ENCODE data around the gene PPP1R12B.

DNA sequence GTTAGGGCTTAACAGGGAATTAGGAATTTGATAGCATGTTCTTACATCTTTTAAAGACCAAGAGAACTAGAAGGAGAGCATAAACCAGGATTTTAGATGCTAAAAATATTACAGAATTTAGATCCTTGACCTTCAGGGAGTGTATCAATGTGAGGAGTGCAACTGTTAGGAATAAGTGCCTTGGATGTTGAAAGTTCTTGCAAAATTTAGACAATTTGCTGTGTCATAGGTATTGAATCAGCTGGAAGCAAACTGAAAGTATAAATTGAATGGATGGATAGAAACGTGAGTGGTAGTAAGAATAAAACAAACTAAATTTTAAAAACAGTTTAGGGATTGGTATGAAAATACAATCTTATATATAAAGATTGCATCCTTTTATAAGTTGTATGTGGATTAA lies 27.7 kb downstream of the PPP1R12B start:
- TF ChIP-seq, protein P1, sequence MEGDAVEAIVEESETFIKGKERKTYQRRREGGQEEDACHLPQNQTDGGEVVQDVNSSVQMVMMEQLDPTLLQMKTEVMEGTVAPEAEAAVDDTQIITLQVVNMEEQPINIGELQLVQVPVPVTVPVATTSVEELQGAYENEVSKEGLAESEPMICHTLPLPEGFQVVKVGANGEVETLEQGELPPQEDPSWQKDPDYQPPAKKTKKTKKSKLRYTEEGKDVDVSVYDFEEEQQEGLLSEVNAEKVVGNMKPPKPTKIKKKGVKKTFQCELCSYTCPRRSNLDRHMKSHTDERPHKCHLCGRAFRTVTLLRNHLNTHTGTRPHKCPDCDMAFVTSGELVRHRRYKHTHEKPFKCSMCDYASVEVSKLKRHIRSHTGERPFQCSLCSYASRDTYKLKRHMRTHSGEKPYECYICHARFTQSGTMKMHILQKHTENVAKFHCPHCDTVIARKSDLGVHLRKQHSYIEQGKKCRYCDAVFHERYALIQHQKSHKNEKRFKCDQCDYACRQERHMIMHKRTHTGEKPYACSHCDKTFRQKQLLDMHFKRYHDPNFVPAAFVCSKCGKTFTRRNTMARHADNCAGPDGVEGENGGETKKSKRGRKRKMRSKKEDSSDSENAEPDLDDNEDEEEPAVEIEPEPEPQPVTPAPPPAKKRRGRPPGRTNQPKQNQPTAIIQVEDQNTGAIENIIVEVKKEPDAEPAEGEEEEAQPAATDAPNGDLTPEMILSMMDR (IDR thresholded peaks at IDR 0.05): no peak
- TF ChIP-seq POLR2A (IDR thresholded peaks at IDR 0.05): no peak

All from uterus (tissue), 2 donors.